Uterus (tissue), 2 donors: Measurements from ENCODE around the gene GCC2.

Source experiments
- POLR2A ChIP-seq, 2 donors: fragments of 450-650 bp; IDR thresholded peaks; one replicate each; pipeline ENCODE4 v1.6.1; 2016; ENCODE audit warnings: antibody characterized with exemption in 2 of 2, mild to moderate bottlenecking in 1 of 2, moderate library complexity in 1 of 2
- TF ChIP-seq, protein P1 (sequence below), 4 experiments: fragments of 200-600 bp in 2 of 4; fragments of 450-650 bp in 2 of 4; sonication (generic) in 2 of 4; IDR thresholded peaks; one replicate each; pipeline ENCODE4 v1.5.1; 2016 to 2019; ENCODE audit warnings: antibody characterized with exemption in 4 of 4, mild to moderate bottlenecking in 2 of 4, moderate library complexity in 1 of 4

DNA sequence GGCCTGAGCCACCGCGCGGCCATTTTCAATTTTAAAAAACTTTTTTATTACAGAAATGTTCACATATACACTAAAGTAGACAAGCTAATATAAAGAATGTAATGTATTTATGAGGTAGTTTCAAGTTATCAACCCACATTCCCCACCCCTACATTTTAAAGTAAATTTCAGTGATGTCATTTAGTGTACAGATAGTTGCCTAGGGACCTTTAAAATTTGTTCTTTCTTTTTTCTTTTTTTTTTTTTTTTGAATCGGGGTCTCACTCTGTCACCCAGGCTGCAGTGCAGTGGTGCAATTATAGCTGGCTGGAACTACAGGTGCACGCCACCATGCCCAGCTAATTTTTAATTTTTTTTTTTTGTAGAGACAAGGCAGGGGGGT lies 82.7 kb downstream of the GCC2 start:
- TF ChIP-seq, protein P1, sequence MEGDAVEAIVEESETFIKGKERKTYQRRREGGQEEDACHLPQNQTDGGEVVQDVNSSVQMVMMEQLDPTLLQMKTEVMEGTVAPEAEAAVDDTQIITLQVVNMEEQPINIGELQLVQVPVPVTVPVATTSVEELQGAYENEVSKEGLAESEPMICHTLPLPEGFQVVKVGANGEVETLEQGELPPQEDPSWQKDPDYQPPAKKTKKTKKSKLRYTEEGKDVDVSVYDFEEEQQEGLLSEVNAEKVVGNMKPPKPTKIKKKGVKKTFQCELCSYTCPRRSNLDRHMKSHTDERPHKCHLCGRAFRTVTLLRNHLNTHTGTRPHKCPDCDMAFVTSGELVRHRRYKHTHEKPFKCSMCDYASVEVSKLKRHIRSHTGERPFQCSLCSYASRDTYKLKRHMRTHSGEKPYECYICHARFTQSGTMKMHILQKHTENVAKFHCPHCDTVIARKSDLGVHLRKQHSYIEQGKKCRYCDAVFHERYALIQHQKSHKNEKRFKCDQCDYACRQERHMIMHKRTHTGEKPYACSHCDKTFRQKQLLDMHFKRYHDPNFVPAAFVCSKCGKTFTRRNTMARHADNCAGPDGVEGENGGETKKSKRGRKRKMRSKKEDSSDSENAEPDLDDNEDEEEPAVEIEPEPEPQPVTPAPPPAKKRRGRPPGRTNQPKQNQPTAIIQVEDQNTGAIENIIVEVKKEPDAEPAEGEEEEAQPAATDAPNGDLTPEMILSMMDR (IDR thresholded peaks at IDR 0.05) = no peak
- TF ChIP-seq POLR2A (IDR thresholded peaks at IDR 0.05) = no peak
